Germinal center (tissue), 1 donor: ENCODE measurements around the gene NEUROG1.

Source experiments
- DNase-seq: peaks from one replicate; pipeline ENCODE4 v3.0.0; 2012; ENCODE audit warnings: mixed read lengths, low spot score

NEUROG1 gene

DNA sequence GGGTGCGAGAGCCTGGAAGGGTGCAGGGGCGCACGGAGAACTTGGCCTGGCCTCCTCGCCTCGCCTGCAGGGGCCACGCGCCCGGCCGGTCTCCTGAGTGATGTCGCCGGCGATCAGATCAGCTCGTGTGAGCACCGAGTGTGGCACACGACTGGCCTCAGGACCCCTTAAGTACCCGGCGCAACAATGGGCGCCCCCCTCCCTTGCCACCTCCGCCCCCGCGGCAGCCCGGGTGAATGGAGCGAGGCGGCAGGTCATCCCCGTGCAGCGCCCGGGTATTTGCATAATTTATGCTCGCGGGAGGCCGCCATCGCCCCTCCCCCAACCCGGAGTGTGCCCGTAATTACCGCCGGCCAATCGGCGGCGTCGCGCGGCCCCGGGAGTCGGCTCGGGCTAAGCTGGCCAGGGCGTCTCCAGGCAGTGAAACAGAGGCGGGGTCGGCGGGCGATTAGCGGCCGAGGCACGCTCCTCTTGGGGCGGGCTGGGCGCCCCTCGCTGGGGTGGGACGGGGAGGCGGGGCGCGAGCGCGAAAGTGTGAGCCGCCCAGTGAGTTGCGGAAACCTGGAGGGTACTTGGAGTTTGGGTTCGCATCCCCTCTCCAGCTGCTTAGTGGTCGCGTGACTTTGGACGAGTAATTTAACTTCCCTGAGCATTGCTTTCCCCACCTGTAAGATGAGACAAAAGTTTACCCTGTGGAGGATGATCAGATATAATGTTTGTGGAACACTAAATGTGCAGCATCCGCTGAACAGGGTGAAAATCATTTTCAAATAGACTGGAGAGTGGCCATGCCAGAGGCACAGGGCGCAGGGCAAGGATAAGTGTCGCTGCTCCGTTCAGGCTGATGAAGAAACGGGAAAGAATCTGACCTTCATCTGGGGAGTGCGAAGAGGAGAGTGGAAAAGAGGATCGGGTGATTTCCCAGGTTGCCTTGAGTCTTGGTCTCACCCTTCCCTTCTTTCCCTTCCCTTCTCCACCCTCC, at the start of gene NEUROG1:
TSS of gene NEUROG1 (minus strand) at position 145 of the 982 bp plus-strand sequence. CDS start 274 bp downstream, outside the sequence.
- DNase-seq: no peak

DNA sequence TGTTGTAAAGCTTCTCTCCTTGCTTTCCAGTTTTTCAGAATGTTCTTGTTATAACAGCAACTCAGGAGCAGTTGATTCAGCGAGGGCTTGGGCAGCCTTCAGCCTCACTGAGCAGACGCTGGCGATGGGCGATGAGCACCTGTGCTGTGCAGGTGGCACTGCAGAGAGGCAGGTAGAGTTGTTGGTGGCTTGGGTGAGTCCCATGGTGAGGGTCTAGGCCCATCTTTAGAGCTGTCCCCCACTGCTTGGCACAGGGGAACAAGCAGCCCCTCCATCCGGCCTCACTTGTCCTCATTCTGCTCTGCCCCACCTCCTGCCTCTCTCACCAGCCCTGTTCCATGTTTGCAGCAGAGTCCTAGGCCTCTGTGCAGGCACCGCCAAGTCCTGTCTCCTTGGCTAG, 49.2 kb upstream of the NEUROG1 start:
- no peak for DNase-seq

GRCh38 chr5:135584276-135584675, 48.5 kb upstream of the NEUROG1 start:
- no peak for DNase-seq

DNA sequence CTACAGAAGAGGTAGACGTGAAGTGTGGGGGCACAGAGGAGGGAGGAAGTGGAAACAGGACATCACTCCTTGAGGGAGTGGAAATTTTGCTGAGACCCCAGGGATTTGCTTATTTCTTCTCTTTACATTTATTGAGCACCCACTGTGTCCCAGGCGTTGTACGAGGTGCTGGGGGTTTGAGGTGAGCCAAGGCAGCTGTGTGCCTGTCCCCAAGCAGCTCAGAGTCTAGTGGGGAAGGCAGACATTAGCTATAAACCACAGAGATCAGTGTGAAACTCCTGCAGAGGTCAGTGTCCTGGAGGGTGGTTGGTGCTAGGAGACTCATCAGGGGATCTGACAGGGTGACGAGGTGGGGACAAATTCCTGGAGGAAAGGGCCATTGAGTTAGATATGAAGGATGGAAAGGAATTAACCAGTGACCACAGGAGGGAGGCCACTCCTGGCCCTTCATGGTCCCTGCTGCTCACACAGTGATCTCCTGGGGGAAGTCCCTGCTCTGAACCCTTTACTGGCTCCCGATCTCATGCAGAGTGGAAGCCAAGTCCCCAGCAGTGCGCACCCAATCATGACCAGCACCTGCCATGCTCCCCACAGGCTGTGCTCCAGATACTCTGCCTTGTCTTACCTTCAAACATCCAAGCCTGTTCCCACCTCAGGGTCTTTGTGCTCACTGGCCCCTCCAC, 46.5 kb upstream of the NEUROG1 start:
- no peak for DNase-seq

DNA sequence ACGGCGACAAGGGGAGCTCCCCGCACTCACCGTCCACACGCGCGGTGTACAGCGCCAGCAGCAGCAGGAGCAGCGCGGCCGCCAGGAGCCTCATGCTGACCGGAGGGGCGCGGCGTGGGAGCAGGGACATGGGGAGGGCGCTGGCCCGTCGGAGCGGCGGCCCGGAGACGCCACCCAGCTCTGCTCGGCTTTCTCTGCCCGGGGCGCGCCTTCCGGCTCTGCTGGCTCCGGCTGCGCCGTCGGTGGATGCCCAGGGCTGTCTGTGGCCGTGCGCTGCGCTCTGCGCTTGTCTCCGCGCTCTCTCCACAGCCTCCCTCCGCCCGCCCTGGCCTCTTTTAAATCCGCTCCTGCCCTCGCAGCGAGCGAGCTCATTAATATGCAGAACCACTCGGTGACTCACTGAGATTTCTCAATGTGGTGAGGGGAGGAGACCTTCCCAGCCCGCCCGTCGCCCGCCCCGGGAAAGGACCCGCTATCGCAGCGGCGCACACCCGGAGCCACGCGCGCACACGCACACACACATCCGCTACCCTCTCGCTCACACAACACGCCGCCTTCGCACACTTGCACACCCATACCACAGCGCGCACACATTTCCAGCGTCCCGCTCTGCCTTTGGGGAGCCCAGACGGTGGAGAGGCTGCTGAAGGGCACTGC, 43.0 kb upstream of the NEUROG1 start, which contains the start of gene CXCL14:
TSS of gene CXCL14 (minus strand) at position 307 of the 657 bp plus-strand sequence. CDS start at position 94, 213 bp downstream.
- DNase-seq: no peak

DNA sequence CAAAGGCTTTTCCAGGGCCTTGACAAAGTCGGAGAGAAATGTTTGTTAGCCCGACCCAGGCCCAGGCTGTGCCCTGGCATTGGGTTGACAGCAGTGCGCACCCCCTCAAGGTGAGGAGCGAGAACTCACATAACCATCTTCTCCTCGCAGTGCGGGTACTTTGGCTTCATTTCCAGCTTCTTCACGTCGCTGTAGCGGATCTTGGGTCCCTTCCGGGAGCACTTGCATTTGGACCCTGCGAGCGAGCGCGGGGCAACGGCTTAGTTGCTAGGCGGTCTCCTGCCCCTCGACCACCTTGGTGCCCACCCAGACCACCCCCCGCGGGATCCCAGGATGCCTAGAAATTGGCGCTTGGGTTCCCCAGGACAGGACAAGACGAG, 42.5 kb upstream of the NEUROG1 start:
- no peak for DNase-seq

GRCh38 chr5:135577421-135577820, 41.7 kb upstream of the NEUROG1 start:
- no peak for DNase-seq

GRCh38 chr5:135576075-135576599, 40.4 kb upstream of the NEUROG1 start:
- DNase-seq: no peak

- DNase-seq: no peak
These were observed 38.7 kb upstream of the NEUROG1 start for GRCh38 chr5:135574493-135574892.

GRCh38 chr5:135571902-135572301, 36.1 kb upstream of the NEUROG1 start:
- DNase-seq: no peak

- no peak for DNase-seq
These were observed 35.4 kb upstream of the NEUROG1 start for GRCh38 chr5:135571066-135571609.

- no peak for DNase-seq
These were observed 34.6 kb upstream of the NEUROG1 start for GRCh38 chr5:135570453-135570764.

- DNase-seq: no peak
These were observed 34.1 kb upstream of the NEUROG1 start for GRCh38 chr5:135569755-135570452.

- DNase-seq: no peak
These were observed 33.2 kb upstream of the NEUROG1 start for GRCh38 chr5:135568923-135569360.

DNA sequence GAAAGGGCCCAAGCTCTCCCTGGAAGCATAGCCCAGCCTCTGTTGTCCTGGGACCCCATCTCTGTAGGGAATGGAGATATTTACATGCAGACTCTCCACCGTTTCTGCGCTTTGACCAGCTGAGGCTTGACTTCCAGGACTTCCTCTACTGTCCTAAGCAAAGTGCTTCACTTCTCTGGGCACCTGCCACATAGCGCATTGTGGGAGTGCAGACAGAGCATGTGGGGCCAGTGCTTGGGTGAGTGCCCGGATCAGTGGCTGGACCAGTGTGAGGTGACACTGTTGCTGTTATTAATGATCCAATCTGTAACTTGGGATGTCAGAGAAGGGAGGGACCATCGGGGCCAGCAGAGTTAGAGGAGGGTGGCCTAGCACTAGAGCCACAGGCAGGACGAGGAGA, 32.5 kb upstream of the NEUROG1 start:
- no peak for DNase-seq

GRCh38 chr5:135567661-135568060, 31.9 kb upstream of the NEUROG1 start:
- no peak for DNase-seq

GRCh38 chr5:135566422-135567400, 30.9 kb upstream of the NEUROG1 start:
- DNase-seq: no peak

DNA sequence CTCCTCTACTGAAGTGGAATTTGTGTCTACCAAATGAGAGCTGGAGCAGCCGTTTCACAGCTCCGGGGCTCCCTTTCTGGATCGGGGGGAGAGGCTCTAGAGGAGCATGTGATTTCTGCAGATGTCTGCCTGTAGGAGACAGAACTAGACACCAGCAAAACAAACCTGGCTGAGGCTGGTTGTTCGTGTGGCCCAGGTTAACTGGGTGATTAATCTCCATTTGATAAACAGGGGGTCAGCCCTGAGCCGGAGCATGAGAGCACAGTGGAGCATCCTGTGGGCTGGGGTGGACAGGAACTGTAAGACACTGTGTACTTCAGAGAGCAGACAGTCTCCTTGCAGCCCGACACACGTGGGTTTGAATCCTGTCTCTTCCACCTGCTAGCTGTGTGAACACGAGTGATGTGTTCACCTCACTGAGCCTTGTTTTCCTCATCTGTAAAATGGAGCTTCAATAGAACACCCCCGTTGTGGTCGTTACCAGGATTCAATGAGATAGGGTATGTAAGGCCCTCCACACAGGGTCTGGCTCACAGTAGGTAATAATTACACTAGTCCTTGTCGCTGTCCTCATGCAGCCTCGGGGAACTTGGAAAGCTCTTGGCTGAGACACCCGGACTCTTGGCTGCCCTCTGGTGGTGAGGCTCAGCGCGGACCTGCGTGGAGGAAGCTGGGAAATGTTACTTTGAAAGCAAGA, 30.1 kb upstream of the NEUROG1 start:
- peak; percentile 59 for DNase-seq

DNA sequence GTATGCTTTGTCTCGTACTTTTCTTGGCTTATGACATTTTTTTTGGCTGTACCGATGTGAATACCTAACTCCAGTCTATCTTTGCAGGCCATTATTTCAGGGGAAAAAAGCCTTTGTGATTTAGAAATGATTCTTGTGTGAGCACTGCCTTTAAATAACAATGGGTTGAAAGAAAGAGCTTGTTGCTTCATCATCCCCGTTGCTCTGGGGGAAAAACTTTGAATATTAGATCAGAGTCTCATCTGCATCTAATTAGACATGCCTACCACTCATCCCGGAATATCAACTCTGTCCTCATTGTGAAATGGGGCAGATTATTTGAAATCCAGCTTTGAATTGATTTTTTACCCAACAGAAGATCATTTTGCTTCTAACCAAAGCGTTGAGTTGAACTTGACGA, 29.5 kb upstream of the NEUROG1 start:
- DNase-seq: no peak

GRCh38 chr5:135564331-135564730, 28.6 kb upstream of the NEUROG1 start:
- DNase-seq: no peak
